ENCODE results near the gene SRP68.

DNA sequence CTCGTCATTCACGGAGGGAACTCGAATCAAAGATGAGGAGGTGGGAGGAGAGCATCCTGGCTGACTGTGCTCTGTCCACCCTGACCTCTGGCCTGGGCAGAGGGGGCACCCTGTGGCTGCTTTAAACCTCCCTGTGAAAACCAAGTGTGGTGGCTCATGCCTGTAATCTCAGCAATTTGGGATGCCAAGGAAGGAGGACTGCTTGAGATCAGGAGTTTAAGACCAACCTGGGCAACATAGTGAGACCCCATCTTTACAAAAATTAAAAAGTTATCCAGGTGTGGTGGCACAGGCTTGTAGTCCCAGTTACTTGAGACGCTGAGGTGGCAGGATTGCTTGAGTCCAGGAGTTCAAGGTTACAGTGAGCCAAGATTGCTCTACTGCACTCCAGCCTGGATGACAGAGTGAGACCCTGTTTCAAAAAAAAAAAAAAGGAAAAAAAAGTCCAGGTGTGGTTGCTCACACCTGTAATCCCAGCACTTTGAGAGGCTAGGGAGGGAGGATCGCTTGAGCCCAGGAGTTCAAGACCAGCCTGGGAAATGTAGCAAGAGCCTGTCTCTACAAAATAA is 77.4 kb downstream of the SRP68 start:
- TF ChIP-seq, protein P1, sequence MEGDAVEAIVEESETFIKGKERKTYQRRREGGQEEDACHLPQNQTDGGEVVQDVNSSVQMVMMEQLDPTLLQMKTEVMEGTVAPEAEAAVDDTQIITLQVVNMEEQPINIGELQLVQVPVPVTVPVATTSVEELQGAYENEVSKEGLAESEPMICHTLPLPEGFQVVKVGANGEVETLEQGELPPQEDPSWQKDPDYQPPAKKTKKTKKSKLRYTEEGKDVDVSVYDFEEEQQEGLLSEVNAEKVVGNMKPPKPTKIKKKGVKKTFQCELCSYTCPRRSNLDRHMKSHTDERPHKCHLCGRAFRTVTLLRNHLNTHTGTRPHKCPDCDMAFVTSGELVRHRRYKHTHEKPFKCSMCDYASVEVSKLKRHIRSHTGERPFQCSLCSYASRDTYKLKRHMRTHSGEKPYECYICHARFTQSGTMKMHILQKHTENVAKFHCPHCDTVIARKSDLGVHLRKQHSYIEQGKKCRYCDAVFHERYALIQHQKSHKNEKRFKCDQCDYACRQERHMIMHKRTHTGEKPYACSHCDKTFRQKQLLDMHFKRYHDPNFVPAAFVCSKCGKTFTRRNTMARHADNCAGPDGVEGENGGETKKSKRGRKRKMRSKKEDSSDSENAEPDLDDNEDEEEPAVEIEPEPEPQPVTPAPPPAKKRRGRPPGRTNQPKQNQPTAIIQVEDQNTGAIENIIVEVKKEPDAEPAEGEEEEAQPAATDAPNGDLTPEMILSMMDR (IDR thresholded peaks at IDR 0.05; ENCODE audit: insufficient read depth, low read depth, low read length), result no peak
- TF ChIP-seq EZH2 (IDR thresholded peaks at IDR 0.05; ENCODE audit: insufficient read depth, low read length), result no peak

Data from astrocyte (in vitro differentiated cells and primary cell).